Measurements from ENCODE around the gene ARPC1A.
A peak's percentile ranks its signal among the peaks of the same experiment; 100 is the strongest.
"Not testable (repeated sequence)": the region's sequence is repeated elsewhere in the genome, so short reads cannot be mapped to it uniquely, and the experiment has no call there.

Gene ARPC1A

DNA sequence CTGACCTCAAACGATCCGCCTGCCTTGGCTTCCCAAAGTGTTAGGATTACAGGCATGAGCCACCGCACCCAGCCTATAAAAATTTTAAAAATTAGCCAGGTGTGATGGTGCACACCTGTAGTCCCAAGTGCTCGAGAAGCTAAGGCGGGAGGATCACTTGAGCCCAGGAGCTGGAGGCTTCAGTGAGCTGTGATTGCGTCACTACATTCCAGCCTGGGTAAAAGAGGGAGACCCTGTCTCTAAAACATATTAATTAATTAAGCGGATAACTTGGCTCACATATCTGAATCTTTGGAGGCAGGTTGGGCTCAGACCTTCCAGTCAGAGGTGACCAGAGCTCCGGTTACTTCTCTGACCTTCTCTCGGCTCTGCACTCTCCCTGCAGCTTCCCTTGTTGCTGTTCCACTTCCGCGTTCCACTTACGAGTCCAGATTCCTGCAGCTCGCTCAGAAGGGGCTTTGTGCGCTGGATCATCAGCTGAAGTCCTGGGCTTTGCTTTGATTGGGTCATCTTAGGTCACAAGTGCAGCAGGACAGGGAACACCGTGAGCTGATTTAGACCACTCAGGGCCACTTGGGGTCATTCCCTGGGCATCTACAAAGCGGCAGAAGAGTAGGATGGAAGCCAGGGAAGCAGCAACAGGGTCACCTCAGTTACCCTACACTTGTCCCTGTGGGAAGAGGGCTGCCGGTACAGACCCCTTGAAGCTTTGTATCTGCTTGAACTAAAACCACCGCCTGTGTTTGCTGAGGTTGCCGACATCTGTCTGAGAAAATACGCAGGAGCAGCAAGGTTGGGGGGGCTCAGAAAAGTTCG is 46.8 kb downstream of the ARPC1A start:
- DNase-seq: no peak

DNA sequence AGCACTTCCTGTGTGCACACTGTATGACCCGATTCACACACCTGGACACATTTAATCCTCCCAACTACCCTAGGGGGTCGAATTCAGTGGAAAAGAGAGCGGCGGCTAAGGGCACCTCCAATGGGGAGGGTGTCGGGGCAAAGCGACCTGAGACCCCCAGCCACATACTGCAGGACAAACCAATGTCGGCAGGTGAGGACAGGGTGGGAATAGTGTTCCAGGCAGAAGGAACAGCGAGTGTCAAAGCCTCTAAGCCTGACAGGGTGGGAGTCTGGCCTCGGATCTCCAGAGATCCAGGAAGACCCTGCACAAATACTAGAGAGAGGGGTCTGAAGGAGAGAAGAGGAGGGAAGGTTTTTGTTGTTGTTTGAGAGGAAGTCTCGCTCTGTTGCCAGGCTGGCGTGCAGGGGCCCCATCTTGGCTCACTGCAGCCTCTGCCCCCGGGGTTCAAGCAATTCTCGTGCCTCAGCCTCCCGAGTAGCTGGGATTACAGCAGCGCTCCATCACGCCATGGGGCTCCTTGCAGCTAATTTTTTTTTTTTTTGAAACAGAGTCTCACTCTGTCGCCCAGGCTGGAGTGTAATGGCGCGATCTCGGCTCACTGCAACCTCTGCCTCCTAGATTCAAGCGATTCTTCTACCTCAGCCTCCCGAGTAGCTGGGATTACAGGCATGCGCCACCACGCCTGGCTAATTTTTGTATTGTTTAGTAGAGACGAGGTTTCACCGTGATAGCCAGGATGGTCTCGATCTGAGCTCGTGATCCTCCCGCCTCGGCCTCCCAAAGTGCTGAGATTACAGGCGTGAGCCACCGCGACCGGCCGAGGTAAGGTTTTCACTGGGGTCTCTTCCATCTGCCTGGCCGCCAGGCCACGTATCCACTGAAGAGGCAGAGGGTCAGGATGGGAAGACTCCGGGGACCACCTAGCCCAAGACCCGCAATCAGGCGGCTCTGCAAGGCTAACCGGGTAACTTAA is 47.7 kb downstream of the ARPC1A start:
- DNase-seq: no peak

DNA sequence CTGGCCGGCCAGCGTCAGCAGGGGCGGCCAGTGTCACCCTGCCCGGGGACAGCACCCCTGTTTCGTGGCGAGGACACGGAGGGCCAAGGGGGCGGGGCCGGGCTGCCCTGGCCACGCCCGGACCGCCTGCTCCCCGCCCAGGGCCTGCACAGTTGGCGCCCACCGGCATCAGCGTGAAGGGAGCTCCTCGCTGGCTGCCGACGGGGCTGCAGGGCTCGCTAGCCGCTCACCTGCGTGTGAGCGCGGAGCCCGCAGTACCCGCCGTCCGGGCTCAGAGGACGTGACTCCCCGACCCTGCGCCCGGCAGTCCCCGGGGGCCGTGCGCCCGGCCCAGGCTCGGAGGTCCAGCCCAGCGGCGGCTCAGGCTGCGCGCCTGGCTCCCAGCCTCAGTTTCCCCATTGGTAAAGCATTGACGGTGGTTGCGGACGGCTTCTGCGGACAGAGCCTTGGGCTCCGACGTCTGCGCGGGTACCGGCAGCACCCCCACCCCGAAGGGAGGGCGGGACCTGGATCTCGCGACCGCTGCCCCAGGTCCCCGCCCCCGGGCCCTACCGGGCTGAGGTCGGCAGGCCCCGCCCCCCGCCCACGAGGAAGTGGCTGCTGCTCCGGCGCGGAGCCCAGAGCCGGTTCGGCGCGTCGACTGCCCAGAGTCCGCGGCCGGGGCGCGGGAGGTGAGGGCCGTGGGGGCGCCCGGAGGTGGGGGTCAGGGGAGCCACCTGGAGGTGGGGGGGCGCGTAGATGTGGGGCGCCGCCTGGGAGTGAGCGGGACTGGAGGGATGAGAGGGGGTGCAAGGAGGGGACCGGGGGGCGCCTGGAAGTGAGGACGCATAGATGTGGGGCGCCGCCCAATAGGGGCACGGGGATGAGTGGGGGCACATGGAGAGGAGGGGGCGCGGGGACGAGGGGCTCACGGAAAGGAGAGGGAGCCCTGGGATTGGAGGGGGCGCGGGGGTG is 48.7 kb downstream of the ARPC1A start, which contains the start of gene ARPC1B:
TSS of gene ARPC1B (plus strand) at position 620 of the 954 bp plus-strand sequence. CDS start 10,985 bp downstream, outside the sequence.
- DNase-seq: peak; percentile 87 to 91

DNA sequence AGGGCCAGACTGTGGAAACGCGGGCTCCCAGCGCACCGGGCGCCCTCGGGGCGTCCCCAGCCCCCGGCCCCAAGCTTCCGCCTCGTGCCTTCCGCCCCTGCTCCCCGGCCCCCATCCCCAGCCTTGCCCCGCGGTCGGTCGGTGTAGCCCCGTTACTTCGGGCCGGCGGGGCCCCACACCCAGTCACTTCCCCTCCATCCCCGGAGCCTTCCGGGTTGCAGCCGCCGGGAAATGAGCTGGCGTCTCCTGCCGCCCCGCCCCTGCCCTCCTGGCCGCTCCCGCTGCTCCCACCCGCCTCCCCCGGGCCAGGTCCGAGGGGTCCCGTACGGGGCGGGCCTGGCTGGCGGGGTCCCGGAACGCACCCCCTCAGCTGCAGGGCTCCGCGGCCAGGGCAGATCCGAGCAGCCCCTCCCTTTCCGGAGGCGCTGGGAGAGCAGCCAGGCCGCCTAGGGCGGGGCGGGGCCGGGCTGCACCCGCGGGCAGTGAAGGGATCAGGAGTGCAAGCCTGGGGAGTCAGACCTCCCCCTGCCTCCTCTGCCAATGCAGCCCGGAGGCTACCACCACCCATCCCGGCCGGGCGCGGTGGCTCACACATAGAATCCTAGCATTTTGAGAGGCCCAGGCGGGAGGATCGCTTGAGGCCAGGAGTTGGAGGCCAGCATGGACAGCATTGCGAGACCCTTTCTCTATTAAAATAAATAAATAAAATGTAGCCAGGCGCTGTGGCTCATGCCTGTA is 49.5 kb downstream of the ARPC1A start:
- DNase-seq: peak; percentile 82 to 84

DNA sequence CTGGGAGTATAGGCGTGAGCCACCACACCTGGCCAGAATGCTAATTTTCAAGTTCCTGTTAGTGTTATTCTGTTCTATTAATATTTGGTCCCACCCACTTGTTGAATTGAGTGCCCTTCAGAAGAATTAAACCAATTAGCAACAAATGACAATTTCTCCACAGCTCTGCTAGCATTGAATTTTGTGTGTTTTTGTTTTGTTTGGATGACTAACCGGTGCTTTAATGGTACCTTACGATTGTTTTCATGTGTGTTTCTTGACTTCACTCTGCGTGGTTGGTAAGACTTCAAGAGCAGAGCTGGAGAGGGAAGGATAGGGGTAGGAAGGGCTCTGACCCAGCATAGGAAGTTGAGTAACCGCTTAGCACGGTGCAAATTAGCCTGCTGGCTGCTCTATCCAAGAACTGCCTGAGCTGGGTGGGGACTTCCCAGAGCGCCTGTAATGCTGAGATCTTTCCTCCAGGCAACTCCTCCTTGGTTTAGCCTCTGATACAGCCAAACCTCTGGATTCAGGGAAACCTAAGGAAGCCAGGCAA is 53.4 kb downstream of the ARPC1A start:
- peak; percentile 57 to 69 for DNase-seq

DNA sequence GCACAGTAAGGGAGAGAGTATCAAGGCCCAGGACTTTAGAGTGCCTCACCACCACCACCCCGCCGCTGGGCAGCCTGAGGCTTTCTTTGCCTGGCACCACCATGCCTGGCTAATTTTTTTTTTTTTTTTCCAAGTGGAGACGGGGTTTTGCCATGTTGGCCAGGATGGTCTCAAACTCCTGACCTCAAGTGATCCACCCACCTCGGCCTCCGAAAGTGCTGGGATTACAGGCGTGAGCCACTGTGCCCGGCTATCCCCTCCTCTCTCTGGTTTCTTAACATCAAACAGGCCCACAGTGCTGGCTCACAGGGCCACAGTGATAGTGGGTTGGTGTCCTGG is 54.0 kb downstream of the ARPC1A start:
- not testable (repeated sequence) for DNase-seq

DNA sequence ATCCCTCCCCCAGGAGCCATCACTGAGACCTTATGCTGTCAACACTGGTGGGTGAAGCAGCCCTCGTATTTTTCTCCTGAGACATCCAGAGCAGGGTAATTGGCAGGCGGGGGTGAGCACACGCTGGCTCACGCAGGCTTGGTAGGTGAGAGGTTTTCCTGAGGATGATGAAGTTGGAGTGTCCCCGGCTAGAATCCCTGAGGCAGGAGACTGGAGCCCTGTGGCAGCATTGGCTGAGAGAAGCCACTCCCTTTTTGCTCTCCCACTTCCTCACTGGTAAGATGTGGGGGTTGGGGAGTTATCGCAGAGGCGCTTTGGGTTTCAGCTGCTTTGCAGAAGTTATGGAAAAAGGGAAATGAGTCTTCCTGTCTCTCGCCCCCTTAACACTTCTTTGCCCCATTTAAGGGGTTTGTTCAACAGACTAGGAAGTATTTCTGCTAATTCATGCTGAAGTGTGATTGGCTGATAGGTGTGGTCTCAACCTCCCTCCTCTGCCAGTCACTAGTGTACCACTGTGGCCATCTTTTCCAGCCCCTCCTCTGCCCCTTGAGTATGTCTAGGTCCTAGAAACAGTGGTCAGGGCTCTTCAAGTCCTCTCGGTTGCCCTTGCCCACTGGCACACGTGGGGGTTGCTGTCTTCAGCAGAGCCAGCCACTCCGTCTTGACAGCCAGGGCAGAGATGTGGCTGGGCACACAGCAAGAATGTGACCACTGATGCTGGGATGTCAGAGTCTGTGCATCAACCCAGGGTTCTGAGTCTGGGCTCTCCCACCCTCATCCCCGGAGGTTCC is 54.5 kb downstream of the ARPC1A start:
- DNase-seq: peak; percentile 67 to 70

DNA sequence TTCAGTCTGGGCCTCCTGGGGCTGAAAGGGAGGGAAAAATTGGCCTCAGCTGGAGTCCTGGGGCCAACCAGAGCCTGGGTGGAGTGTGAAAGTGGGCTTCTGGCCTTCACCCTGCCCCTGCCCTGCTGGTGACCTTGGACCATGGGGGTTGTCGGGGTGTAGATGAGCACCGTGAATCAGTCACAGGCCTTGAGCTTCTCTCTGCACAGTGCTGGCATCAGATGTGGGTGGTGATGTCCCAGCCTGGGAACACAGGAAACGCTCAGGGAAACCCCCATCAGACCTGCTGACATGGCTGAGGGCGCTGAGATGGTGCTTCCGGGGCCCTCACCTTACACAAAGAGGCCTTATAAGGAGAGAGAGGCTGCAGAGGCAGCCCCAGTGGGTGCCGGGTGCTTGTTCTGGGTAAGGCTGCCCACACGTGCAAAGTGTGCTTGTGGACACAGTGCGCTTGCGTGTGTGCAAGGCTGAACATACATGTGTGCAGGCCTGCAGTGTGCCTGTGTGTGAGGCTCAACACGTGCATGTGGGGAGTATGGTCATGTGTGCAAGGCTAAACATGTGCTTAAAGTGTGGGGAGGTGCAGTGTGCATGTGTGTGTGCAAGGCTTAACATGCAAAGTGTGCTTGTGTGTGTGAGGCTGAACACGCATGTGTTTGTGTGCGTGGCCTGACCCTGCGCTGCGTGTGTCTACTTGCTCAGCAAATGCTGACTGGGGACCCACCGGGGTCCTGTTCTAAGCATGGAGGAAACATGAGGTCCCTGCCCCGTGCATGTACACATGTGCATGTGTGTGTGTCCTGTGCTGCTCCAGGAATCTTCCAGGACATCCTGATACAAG is 55.3 kb downstream of the ARPC1A start:
- DNase-seq: peak; percentile 89 to 91

DNA sequence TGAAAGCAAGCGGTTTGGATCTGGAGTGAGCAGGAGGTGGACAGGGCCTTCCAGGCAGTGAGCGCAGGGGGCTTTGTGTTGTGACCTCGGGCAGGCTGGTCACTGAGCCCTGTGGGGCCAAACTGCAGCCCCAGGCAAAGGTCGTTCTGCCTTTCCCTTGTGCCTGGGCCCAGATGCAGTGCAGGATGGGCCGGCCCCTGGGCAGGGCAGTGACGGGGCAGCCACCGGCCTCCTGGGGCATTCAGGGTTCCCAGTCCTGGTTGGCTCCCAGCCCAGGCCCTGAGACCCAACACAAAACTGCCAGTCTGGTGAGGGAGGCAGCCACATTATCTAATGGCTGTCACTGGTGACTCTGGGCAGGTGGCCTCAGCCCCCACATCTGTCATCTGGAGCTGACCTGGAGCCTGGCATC is 56.0 kb downstream of the ARPC1A start:
- DNase-seq: no peak

DNA sequence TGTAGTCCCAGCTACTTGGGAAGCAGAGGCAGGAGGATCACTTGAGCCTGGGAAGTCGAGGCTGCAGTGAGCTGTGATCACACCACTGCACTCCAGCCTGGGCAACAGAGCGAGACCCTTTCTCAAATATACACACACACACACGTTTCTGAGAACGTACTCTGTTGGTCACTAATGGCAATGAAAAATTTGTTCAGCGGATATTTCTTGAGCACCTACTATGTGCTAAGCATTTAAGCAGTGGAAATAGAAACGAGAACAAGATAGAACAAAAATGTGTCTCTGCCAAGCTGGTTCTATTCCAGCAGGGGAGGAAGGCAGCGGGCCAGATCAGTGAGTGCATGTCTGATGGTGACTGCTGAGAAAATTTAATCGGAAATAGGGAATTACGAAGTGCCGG is 57.5 kb downstream of the ARPC1A start:
- no peak for DNase-seq

DNA sequence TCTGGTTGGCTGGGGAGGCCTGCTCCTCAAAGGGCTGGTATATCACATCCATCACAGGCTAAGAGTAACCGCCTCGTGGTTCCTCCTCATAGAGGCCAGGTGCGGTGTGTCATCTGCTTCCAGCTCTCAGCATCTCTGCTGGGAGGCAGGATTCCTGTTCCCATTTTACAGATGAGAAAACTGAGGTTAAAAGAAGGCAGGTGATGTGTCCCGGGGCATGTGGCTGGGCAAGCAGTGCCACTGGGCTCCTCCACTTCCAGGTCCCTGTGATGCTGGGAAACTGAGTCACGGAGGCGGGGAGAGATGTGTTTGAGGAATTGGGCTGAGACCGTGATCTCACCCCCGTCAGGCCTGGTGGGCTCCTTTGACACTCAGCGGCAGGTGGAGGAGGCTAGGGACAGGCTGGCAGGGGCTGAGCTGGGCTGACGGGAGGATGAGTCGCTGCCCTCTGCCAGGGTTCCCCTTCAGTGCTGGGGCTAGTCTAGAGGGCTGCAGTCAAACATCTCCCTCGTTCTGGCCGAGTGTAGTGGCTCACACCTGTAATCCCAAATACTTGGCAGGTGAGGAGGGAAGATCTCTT is 58.2 kb downstream of the ARPC1A start:
- DNase-seq: no peak

DNA sequence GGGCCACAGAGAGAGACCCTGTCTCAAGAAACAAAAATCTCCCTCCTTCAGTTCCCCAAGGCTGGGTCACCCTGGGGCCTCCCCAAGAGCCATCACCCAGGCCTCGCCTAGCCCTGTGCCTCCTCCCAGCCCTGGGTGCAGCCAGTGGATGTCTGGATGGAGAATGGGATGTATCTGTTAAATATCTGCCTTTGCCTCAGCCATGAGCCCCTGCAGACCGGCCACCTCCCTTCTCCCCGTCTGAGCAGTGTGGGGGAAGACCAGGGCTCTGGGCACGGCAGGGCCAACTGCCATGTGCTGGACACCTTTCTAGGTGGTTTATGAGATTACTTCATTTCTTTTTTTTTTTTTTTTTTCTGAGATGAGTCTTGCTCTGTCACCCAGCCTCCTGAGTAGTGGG is 58.8 kb downstream of the ARPC1A start:
- no peak for DNase-seq

DNA sequence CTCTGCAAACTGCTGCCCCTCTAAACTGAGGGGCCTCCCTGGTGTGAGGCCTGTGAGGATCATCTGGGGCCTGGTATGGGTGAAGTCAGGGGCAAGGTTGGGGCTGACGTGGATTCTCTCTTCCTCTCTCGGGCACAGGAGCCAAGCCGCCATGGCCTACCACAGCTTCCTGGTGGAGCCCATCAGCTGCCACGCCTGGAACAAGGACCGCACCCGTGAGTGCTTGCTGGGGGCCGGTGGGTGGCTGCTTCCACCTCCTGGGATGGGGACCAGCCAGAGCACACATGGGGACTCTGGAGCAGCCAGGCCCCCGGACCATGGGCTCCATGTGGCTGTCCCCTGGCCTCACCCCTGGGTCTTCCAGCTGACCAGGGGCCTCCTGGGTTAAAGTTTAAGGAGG is 59.9 kb downstream of the ARPC1A start:
- no peak for DNase-seq

DNA sequence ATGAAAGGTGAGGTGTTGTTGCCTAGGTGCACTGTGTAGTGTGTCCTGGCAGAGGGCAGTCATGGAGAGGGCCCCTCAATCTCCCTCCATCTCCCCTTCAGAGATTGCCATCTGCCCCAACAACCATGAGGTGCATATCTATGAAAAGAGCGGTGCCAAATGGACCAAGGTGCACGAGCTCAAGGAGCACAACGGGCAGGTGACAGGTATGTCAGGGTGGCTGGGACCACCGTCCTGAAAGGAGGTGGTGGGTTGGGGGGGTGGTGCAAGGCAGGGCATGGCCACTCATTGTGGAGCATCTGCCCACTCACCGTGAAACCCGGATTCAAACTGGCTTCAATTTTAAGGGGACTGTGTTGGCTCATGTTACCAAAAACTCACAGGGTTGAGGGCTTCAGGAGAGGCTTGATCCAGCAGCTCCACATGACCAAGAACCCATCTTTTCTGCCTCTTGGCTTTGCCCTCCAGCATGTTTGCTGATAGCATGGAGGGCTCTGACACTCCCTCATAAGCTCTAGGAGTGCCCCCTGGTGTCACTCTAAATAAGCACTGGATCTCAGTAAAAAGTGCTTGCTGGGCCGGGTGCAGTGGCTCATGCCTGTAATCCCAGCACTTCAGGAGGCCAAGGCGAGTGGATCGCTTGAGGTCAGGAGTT is 61.0 kb downstream of the ARPC1A start:
- DNase-seq: no peak

DNA sequence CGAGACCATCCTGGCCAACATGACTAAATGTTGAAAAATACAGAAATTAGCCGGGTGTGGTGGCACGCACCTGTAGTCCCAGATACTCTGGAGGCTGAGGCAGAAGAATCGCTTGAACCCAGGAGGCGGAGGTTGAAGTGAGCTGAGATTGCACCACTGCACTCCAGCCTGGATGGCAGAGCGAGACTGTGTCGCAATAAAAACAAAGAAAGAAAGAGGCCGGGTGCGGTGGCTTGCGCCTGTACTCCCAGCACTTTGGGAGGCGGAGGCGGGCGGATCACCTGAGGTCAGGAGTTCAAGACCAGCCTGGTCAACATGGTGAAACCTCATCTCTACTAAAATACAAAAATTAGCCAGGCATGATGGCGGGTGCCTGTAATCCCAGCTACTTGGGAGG is 61.5 kb downstream of the ARPC1A start:
- not testable (repeated sequence) for DNase-seq

DNA sequence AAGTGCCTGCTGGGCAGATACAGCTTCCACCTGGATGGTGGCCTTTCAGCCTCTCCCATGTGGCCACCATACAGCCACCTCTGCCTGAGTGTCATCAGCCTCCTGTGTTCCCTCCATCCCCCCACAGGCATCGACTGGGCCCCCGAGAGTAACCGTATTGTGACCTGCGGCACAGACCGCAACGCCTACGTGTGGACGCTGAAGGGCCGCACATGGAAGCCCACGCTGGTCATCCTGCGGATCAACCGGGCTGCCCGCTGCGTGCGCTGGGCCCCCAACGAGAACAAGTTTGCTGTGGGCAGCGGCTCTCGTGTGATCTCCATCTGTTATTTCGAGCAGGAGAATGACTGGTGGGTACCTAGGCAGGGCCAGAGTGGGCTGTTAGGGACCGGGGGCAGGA is 62.2 kb downstream of the ARPC1A start:
- no peak for DNase-seq

DNA sequence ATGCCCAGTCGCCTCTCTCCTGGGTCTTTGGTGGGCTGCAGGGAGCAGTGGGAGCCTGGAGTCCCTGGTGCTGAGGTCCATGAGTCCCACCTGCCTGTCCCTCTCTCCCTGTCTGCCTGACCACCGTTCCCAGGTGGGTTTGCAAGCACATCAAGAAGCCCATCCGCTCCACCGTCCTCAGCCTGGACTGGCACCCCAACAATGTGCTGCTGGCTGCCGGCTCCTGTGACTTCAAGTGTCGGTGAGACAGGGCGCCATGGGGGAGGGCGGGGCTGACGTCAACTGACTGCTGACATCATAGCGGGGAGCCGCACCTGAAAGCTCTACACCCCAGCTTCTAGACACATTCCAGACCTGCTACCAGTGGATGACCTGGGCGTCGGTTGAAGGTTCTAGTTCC is 64.1 kb downstream of the ARPC1A start:
- no peak for DNase-seq

DNA sequence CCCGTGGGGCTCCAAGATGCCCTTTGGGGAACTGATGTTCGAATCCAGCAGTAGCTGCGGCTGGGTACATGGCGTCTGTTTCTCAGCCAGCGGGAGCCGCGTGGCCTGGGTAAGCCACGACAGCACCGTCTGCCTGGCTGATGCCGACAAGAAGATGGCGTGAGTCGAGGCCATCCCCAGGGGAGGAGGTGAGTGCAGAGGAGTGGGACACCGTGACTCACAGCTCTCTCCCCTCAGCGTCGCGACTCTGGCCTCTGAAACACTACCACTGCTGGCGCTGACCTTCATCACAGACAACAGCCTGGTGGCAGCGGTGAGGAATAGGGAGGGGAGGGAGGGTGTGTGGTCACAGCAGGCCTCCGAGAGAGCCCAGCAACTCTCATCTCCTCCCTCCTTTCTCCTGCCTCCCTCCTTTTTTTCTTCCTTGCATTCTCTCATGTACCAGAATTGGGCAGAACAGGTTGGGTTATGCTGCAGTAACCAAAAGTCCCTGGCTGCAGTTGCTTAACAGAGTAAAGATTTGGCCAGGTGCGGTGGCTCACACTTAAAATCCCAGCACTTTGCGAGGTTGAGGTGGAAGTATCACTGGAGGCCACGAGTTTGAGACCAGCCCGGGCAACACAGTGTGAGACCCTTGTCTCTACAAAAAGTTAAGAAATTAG is 65.4 kb downstream of the ARPC1A start:
- DNase-seq: no peak

Data from activated T-cell treated with anti-CD3 and anti-CD28 coated beads, Interleukin-2, amount 50 U/mL, for 48 hours (primary cell).